Measurements from ENCODE around the gene LHFPL6. TPM values are rescaled to one million over a fixed set of nuclear protein-coding genes. Genes with fewer than 3 reads are reported as not detected.

LHFPL6 gene
- total RNA-seq, 2 donors from 2014 or later = 206 to 213 TPM

- no peak for DNase-seq (ENCODE audit: low spot score)
- intact Hi-C loops (cut with DNase I) = no loop called here
Observed at GRCh38 chr13:39450176-39450575, 152.8 kb downstream of the LHFPL6 start.

GRCh38 chr13:39448834-39449233 is 154.2 kb downstream of the LHFPL6 start:
- DNase-seq (ENCODE audit: low spot score) = no peak
- intact Hi-C loops (cut with DNase I) = no loop called here

- intact Hi-C loops (cut with DNase I) = no loop called here
- no peak for DNase-seq (ENCODE audit: low spot score)
Observed at GRCh38 chr13:39446865-39447264, 156.1 kb downstream of the LHFPL6 start.

GRCh38 chr13:39444866-39445265 is 158.1 kb downstream of the LHFPL6 start:
- intact Hi-C loops (cut with DNase I) = no loop called here
- no peak for DNase-seq (ENCODE audit: low spot score)

GRCh38 chr13:39433651-39434050 is 169.3 kb downstream of the LHFPL6 start:
- intact Hi-C loops (cut with DNase I) = no loop called here
- no peak for DNase-seq (ENCODE audit: low spot score)

- intact Hi-C loops (cut with DNase I) = no loop called here
- DNase-seq (ENCODE audit: low spot score) = no peak
Observed at GRCh38 chr13:39432196-39432595, 170.8 kb downstream of the LHFPL6 start.

GRCh38 chr13:39422845-39423565 is 180.0 kb downstream of the LHFPL6 start:
- intact Hi-C loops (cut with DNase I) = no loop called here

GRCh38 chr13:39419876-39420275 is 183.1 kb downstream of the LHFPL6 start:
- intact Hi-C loops (cut with DNase I) = loop anchor here in 1 of 2 donors (10.0 kb wide), 1 partner anchor 185 kb away; the partner anchor contains the start of gene LHFPL6
- DNase-seq (ENCODE audit: low spot score) = no peak

More at GRCh38 chr13:39422845-39423565, 180.0 kb downstream of the LHFPL6 start:
- DNase-seq (ENCODE audit: low spot score) = no peak

- intact Hi-C loops (cut with DNase I) = loop anchor here in 1 of 2 donors (10.0 kb wide), 1 partner anchor 186 kb away; the partner anchor contains the start of gene LHFPL6
Observed at GRCh38 chr13:39419068-39419467, 183.9 kb downstream of the LHFPL6 start.

GRCh38 chr13:39418424-39418823 is 184.6 kb downstream of the LHFPL6 start:
- intact Hi-C loops (cut with DNase I) = loop anchor here in 1 of 2 donors (10.0 kb wide), 1 partner anchor 186 kb away; the partner anchor contains the start of gene LHFPL6
- DNase-seq (ENCODE audit: low spot score) = no peak

More at GRCh38 chr13:39419068-39419467, 183.9 kb downstream of the LHFPL6 start:
- no peak for DNase-seq (ENCODE audit: low spot score)

GRCh38 chr13:39417643-39418042 is 185.3 kb downstream of the LHFPL6 start:
- no peak for DNase-seq (ENCODE audit: low spot score)
- intact Hi-C loops (cut with DNase I) = loop anchor here in 1 of 2 donors (10.0 kb wide), 1 partner anchor 187 kb away; the partner anchor contains the start of gene LHFPL6

- intact Hi-C loops (cut with DNase I) = loop anchor here in 1 of 2 donors (10.0 kb wide), 1 partner anchor 188 kb away; the partner anchor contains the start of gene LHFPL6
- DNase-seq (ENCODE audit: low spot score) = no peak
Observed at GRCh38 chr13:39417131-39417530, 185.9 kb downstream of the LHFPL6 start.

GRCh38 chr13:39415008-39415802 is 187.8 kb downstream of the LHFPL6 start:
- DNase-seq (ENCODE audit: low spot score) = no peak
- intact Hi-C loops (cut with DNase I) = loop anchor here in 1 of 2 donors (10.0 kb wide), 1 partner anchor 190 kb away; the partner anchor contains the start of gene LHFPL6

GRCh38 chr13:39414339-39414738 is 188.7 kb downstream of the LHFPL6 start:
- DNase-seq (ENCODE audit: low spot score) = no peak
- intact Hi-C loops (cut with DNase I) = loop anchor here (5.0 to 10.0 kb wide), 2 partner anchors 188 to 190 kb away; partner anchors contain the start of gene LHFPL6 (in 2 of the 2)

- DNase-seq (ENCODE audit: low spot score) = no peak
- intact Hi-C loops (cut with DNase I) = loop anchor here (5.0 to 10.0 kb wide), 2 partner anchors 191 to 193 kb away; partner anchors contain the start of gene LHFPL6 (in 2 of the 2)
Observed at GRCh38 chr13:39411511-39411910, 191.5 kb downstream of the LHFPL6 start.

- intact Hi-C loops (cut with DNase I) = loop anchor here (5.0 to 10.0 kb wide), 2 partner anchors 191 to 194 kb away; partner anchors contain the start of gene LHFPL6 (in 2 of the 2)
- DNase-seq (ENCODE audit: low spot score) = no peak
Observed at GRCh38 chr13:39410964-39411363, 192.0 kb downstream of the LHFPL6 start.

- no peak for DNase-seq (ENCODE audit: low spot score)
- intact Hi-C loops (cut with DNase I) = loop anchor here (5.0 to 10.0 kb wide), 2 partner anchors 192 to 195 kb away; partner anchors contain the start of gene LHFPL6 (in 2 of the 2)
Observed at GRCh38 chr13:39410096-39410901, 192.7 kb downstream of the LHFPL6 start.

GRCh38 chr13:39408512-39408911 is 194.5 kb downstream of the LHFPL6 start:
- no peak for DNase-seq (ENCODE audit: low spot score)
- intact Hi-C loops (cut with DNase I) = no loop called here

GRCh38 chr13:39407786-39408185 is 195.2 kb downstream of the LHFPL6 start:
- intact Hi-C loops (cut with DNase I) = no loop called here

More at GRCh38 chr13:39407786-39408185, 195.2 kb downstream of the LHFPL6 start:
- no peak for DNase-seq (ENCODE audit: low spot score)
